Panc1 (cell line): Measurements from ENCODE around the gene RCOR1. TPM values are rescaled to one million over a fixed set of nuclear protein-coding genes. Genes with fewer than 3 reads are reported as not detected.

Experiments used
- ATAC-seq: fragments of 200-7000 bp; cut with Tn5 transposase; 2 replicates; pipeline ENCODE4 v1.9.1; 2020; ENCODE audit warnings: mild to moderate bottlenecking, moderate library complexity
- BruUV-seq: library from RNA; stranded (reverse); fragments of 400-500 nt; replicated peaks from 2 replicates; lab custom pipeline; 2021; lab: Mats Ljungman, UMichigan
- CTCF ChIA-PET: fragments of 300-600 bp; sonication (Branson Sonifier 250); formaldehyde crosslinking; loops from one replicate; lab custom pipeline; 2022; ENCODE audit warnings: antibody characterized with exemption; lab: Charles Lee
- POLR2A ChIA-PET: fragments of 300-600 bp; sonication (Branson Sonifier 250); formaldehyde crosslinking; loops from one replicate; lab custom pipeline; 2022; ENCODE audit warnings: antibody characterized with exemption; lab: Charles Lee
- DNase-seq: peaks from one replicate; pipeline ENCODE4 v3.0.0-alpha.2; 2010; ENCODE audit warnings: low read depth, low spot score
- H3K27ac ChIP-seq: 2 replicates; pipeline ENCODE4 v1.5.1; 2011; ENCODE audit warnings: mild to moderate bottlenecking, low read length, inconsistent platforms
- H3K27me3 ChIP-seq: fragments of 200-500 bp; sonication (Bioruptor generic); 2 replicates; pipeline ENCODE4 v1.6.0; 2014; ENCODE audit warnings: low read length, inconsistent platforms; ENCODE audit not compliant: control insufficient read depth, insufficient read depth
- H3K36me3 ChIP-seq: fragments of 200-500 bp; sonication (Bioruptor generic); 2 replicates; pipeline ENCODE4 v1.5.1; 2014; ENCODE audit warnings: inconsistent platforms, mild to moderate bottlenecking, low read length, moderate library complexity; ENCODE audit not compliant: control insufficient read depth, insufficient read depth
- H3K4me1 ChIP-seq: 2 replicates; pipeline ENCODE4 v1.5.1; 2011; ENCODE audit warnings: inconsistent platforms, mild to moderate bottlenecking, low read length, moderate library complexity; ENCODE audit not compliant: control insufficient read depth, insufficient read depth
- H3K4me3 ChIP-seq, 2 experiments: 2 replicates each; pipeline ENCODE4 v1.5.1; 2011 to 2012; ENCODE audit warnings: low read depth in 2 of 2, low read length in 2 of 2, mild to moderate bottlenecking in 2 of 2, inconsistent platforms in 1 of 2, moderate library complexity in 1 of 2
- H3K9me3 ChIP-seq: fragments of 200-500 bp; sonication (Bioruptor generic); 2 replicates; pipeline ENCODE4 v1.5.1; 2014; ENCODE audit warnings: low read depth, mild to moderate bottlenecking, inconsistent platforms, low read length, moderate library complexity; ENCODE audit not compliant: control insufficient read depth, insufficient read depth
- POLR2AphosphoS5 ChIP-seq: IDR thresholded peaks from 2 replicates; pipeline ENCODE4 v1.6.1; 2012; ENCODE audit warnings: mild to moderate bottlenecking, low read depth, low read length, moderate library complexity
- SIN3A ChIP-seq: IDR thresholded peaks from 2 replicates; pipeline ENCODE4 v1.6.1; 2012; ENCODE audit warnings: low read depth, mild to moderate bottlenecking, low read length, moderate library complexity, borderline replicate concordance; ENCODE audit not compliant: insufficient read depth
- TCF7L2 ChIP-seq: IDR thresholded peaks from 2 replicates; pipeline ENCODE4 v1.6.1; 2011; ENCODE audit warnings: mild to moderate bottlenecking, low read depth, low read length, inconsistent platforms
- in situ Hi-C: cut with HindIII; loops from 2 replicates; pipeline ENCODE4 v1.10.0; 2016; ENCODE audit warnings: low sequenced_read_pairs, low pct_unique_long_range_greater_than_20kb
- intact Hi-C: fragments of 100-400 bp; cut with micrococcal nuclease; formaldehyde crosslinking; loops from one replicate; pipeline ENCODE4 v1.10.0; 2022; ENCODE audit not compliant: unreplicated experiment
- total RNA-seq: library from RNA; stranded (reverse); gene quantifications from one replicate; pipeline ENCODE4 v1.2.1, GENCODE V29; 2021; ENCODE audit not compliant: unreplicated experiment
- TF ChIP-seq, protein P1 (sequence below): fragments of 450-650 bp; IDR thresholded peaks from 2 replicates; pipeline ENCODE4 v1.5.1; 2017; ENCODE audit warnings: mild to moderate bottlenecking
- TF ChIP-seq, protein P2 (sequence below), 2 experiments: IDR thresholded peaks; 2 replicates each; pipeline ENCODE4 v1.6.1; 2011 to 2012; ENCODE audit warnings: low read depth in 2 of 2, control low read depth in 1 of 2, low read length in 1 of 2, mild to moderate bottlenecking in 1 of 2, moderate library complexity in 1 of 2; ENCODE audit not compliant: insufficient read depth in 1 of 2

RCOR1 gene
- total RNA-seq, 1 experiment from 2014 or later: 27.1 TPM

DNA sequence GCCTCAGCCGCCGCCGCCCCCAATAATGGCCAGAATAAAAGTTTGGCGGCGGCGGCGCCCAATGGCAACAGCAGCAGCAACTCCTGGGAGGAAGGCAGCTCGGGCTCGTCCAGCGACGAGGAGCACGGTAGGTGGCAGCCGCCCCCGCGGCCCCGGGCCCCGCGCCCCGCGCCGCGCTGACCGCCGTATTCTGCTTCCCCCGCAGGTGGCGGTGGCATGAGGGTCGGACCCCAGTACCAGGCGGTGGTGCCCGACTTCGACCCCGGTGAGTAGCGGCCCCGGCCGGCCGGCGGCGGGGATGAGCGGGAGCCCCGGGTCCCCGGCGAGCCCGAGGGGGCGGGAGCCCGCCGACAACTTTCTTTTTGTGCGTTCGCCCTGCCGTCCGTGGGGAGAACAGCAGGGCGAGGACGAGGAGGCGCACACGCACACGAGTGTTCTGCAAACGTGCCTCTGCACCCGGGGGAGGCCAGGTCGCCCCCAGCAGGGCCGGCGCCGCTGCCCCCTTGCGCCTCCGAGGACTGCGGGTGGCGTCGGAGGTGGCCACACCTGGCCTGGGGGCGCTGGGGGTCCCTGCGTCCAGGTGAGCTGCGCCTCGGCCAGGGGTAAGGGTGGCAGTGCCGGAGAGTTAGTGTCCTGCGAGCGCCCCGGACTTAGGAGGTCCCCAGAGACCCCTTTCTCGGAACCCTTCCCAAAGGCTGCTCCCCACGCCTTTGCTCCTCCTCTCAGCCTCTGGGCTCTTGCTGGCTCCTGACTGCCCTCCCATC is 794 bp downstream of the RCOR1 start:
- TF ChIP-seq SIN3A (no peak; the same call in 1 of the 2 replicates), TCF7L2 (no peak)
- TF ChIP-seq, protein P1, sequence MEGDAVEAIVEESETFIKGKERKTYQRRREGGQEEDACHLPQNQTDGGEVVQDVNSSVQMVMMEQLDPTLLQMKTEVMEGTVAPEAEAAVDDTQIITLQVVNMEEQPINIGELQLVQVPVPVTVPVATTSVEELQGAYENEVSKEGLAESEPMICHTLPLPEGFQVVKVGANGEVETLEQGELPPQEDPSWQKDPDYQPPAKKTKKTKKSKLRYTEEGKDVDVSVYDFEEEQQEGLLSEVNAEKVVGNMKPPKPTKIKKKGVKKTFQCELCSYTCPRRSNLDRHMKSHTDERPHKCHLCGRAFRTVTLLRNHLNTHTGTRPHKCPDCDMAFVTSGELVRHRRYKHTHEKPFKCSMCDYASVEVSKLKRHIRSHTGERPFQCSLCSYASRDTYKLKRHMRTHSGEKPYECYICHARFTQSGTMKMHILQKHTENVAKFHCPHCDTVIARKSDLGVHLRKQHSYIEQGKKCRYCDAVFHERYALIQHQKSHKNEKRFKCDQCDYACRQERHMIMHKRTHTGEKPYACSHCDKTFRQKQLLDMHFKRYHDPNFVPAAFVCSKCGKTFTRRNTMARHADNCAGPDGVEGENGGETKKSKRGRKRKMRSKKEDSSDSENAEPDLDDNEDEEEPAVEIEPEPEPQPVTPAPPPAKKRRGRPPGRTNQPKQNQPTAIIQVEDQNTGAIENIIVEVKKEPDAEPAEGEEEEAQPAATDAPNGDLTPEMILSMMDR: peak; percentile 41
- no peak for DNase-seq
- no peaks in the 10 kb centered on the region for H3K27me3 ChIP-seq
- ATAC-seq: peak; percentile 15
- BruUV-seq: no TSS peak
- POLR2A ChIA-PET: no interaction called here
- H3K9me3 ChIP-seq: no peaks in the 10 kb centered on the region
- in situ Hi-C loops: no loop called here
- H3K27ac ChIP-seq: peak overlapping the region; percentile 32
- peaks cover 3% of the 10 kb centered on the region; the same call in 1 of the 2 replicates for H3K36me3 ChIP-seq
- intact Hi-C loops: loop anchor here (10.0 kb wide), 1 partner anchor 68 kb away; no protein-coding TSS in a partner anchor
- peak overlapping the region; percentile 70 to 76 for H3K4me3 ChIP-seq
- CTCF ChIA-PET: interaction anchor here (0.6 to 1.7 kb wide), 2 partner anchors 13 to 77 kb away, joined by 4 to 7 read pairs; no protein-coding TSS in a partner anchor
- peaks cover 12% of the 10 kb centered on the region for H3K4me1 ChIP-seq

DNA sequence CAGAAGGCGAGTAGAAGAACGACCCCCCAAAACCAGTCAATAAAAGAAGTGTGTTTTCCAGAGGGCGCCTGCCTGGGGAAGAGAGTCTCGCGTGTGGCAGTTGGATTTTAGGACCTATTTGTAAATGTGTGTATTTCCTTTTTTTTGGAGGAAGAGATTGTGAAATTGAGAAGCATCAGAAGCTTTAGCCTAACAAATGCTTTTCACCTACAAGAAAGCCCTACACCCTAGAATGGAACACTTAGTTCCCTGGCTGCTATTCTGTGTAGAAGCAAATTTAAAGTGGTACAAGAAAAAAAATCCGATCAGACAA is 1.3 kb downstream of the RCOR1 start:
- Histone ChIP-seq H3K36me3 (peaks cover 3% of the 10 kb centered on the region; the same call in 1 of the 2 replicates), H3K4me1 (peaks cover 12% of the 10 kb centered on the region), H3K27ac (peak overlapping the region; percentile 32), H3K27me3 (no peaks in the 10 kb centered on the region), H3K9me3 (no peaks in the 10 kb centered on the region), H3K4me3 (peak overlapping the region; percentile 70 to 76)
- ChIA-PET POLR2A (no interaction called here), CTCF (interaction anchor here (0.7 to 1.7 kb wide), 4 partner anchors 30 to 93 kb away, joined by 3 to 7 read pairs (median 5); no protein-coding TSS in a partner anchor)
- no peak for ATAC-seq
- intact Hi-C loops: loop anchor here (10.0 kb wide), 1 partner anchor 69 kb away; no protein-coding TSS in a partner anchor
- in situ Hi-C loops: no loop called here
- TF ChIP-seq, protein P2, sequence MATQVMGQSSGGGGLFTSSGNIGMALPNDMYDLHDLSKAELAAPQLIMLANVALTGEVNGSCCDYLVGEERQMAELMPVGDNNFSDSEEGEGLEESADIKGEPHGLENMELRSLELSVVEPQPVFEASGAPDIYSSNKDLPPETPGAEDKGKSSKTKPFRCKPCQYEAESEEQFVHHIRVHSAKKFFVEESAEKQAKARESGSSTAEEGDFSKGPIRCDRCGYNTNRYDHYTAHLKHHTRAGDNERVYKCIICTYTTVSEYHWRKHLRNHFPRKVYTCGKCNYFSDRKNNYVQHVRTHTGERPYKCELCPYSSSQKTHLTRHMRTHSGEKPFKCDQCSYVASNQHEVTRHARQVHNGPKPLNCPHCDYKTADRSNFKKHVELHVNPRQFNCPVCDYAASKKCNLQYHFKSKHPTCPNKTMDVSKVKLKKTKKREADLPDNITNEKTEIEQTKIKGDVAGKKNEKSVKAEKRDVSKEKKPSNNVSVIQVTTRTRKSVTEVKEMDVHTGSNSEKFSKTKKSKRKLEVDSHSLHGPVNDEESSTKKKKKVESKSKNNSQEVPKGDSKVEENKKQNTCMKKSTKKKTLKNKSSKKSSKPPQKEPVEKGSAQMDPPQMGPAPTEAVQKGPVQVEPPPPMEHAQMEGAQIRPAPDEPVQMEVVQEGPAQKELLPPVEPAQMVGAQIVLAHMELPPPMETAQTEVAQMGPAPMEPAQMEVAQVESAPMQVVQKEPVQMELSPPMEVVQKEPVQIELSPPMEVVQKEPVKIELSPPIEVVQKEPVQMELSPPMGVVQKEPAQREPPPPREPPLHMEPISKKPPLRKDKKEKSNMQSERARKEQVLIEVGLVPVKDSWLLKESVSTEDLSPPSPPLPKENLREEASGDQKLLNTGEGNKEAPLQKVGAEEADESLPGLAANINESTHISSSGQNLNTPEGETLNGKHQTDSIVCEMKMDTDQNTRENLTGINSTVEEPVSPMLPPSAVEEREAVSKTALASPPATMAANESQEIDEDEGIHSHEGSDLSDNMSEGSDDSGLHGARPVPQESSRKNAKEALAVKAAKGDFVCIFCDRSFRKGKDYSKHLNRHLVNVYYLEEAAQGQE (IDR thresholded peaks at IDR 0.05; ENCODE audit: insufficient read depth in 1 of 2, low read depth in 2 of 2, low read length in 1 of 2): no peak
- TF ChIP-seq POLR2AphosphoS5: no peak
- TF ChIP-seq, protein P1: no peak
- TF ChIP-seq TCF7L2: no peak
- no peak for TF ChIP-seq SIN3A
- BruUV-seq: no TSS peak
- DNase-seq: no peak
